ENCODE data around the gene DGCR2.

- no peak for TF ChIP-seq CTCF (conservative IDR thresholded peaks at IDR 0.05; ENCODE audit: low read depth, low read length)
- TF ChIP-seq EZH2 (IDR thresholded peaks at IDR 0.05; ENCODE audit: borderline replicate concordance, low read depth, low read length, poor library complexity, severe bottlenecking): no peak
These were observed 81.8 kb downstream of the DGCR2 start for GRCh38 chr22:19040391-19040861.
